ENCODE results near the gene CSNK1D. TPM values are rescaled to one million over a fixed set of nuclear protein-coding genes. Genes with fewer than 3 reads are reported as not detected.
A peak's percentile ranks its signal among the peaks of the same experiment; 100 is the strongest.

CSNK1D gene
- total RNA-seq, 1 donor: 57.0 TPM

DNA sequence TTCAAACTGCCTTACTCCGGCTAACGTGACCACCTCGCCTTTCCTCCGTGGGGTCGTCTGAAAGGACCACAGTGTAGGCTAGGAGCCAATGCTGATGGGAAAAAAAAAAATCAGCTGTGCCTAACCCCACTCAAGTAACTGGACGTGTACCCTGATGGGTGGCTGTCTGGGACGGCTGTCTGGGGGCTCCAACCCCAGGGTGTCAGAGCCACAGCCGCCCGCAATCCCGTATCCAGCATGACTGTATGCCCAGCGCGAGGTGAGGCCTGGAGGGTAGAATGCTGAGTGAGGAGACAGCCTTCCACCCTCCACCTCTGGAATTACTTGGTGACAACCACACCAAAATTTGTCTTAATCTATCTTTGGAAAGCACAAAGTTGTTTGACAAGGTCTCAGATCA lies 2.8 kb downstream of the CSNK1D start:
- no peak for DNase-seq (ENCODE audit: low read depth)
- TF ChIP-seq, protein P1, sequence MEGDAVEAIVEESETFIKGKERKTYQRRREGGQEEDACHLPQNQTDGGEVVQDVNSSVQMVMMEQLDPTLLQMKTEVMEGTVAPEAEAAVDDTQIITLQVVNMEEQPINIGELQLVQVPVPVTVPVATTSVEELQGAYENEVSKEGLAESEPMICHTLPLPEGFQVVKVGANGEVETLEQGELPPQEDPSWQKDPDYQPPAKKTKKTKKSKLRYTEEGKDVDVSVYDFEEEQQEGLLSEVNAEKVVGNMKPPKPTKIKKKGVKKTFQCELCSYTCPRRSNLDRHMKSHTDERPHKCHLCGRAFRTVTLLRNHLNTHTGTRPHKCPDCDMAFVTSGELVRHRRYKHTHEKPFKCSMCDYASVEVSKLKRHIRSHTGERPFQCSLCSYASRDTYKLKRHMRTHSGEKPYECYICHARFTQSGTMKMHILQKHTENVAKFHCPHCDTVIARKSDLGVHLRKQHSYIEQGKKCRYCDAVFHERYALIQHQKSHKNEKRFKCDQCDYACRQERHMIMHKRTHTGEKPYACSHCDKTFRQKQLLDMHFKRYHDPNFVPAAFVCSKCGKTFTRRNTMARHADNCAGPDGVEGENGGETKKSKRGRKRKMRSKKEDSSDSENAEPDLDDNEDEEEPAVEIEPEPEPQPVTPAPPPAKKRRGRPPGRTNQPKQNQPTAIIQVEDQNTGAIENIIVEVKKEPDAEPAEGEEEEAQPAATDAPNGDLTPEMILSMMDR (IDR thresholded peaks at IDR 0.05; ENCODE audit: insufficient read depth, low read depth, low read length): no peak
- H3K4me3 ChIP-seq (ENCODE audit: low read depth, low read length): peak overlapping the region; percentile 17

DNA sequence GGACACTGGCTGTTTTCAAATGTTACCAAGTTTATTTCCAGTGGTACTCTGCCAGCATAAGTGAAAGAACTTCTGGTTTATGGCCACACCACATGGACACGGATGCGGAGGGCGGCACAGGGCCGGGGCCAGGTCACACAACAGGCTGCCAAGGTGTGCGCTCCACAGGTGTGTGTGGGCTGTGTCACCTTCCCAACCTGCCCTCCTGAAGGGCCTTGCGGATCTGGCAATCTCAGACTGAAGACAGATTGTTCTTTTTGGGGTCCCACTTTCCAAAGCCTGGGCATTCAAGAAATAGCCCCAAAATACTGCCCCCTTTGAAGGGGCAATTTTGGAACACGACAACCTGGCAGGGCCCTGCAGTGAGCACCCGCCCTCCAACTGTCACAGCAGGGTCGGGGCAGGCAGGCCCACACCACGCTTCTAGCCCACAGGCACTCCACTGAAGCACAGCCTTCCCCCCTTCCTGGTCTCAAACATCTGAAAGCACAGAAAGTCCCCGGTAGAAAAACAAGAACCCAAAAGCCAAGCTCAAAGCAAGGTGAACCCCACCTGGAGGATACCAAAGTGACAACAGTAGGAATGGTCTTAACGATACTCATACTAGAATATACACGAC lies 3.5 kb downstream of the CSNK1D start:
- TF ChIP-seq, protein P1 (IDR thresholded peaks at IDR 0.05; ENCODE audit: insufficient read depth, low read depth, low read length): no peak
- DNase-seq (ENCODE audit: low read depth): no peak
- H3K4me3 ChIP-seq (ENCODE audit: low read depth, low read length): no peak overlapping the region

DNA sequence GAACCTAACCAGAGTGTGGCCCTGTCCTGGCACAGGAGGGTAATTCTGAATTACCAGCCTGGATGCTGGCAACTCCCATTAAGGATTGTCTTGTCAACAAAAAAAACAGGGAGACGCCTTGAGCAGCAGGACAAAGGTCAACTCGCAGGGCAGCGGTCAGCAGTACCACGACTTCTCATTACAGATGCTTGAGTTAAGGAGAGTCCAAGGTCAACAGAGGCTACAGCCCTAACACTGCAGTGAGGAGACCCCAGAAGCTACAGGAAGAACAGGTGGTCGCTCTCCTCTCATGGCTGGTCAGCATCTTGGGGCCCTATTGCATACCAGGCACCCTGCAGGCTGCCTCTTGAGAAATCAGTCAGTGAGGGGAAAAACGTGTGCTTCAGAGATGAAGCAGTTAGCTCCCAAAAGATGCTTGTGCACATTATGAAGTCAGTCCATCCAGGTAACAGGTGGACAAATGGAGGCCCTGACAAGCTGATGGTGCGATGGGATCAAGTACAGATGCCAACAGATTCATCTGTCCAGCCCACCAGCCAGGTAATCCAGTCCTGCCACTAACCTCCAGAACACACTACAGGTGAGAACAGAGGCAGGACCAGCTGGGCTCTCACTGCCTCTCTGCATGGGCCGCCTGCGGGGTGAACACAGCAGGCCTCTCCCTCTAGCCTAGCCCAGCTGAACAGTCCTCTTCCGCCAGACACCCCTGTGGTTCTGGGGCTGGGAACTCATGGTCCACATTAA lies 4.2 kb downstream of the CSNK1D start:
- TF ChIP-seq, protein P1 (IDR thresholded peaks at IDR 0.05; ENCODE audit: insufficient read depth, low read depth, low read length): no peak
- DNase-seq (ENCODE audit: low read depth): no peak
- no peak overlapping the region for H3K4me3 ChIP-seq (ENCODE audit: low read depth, low read length)

DNA sequence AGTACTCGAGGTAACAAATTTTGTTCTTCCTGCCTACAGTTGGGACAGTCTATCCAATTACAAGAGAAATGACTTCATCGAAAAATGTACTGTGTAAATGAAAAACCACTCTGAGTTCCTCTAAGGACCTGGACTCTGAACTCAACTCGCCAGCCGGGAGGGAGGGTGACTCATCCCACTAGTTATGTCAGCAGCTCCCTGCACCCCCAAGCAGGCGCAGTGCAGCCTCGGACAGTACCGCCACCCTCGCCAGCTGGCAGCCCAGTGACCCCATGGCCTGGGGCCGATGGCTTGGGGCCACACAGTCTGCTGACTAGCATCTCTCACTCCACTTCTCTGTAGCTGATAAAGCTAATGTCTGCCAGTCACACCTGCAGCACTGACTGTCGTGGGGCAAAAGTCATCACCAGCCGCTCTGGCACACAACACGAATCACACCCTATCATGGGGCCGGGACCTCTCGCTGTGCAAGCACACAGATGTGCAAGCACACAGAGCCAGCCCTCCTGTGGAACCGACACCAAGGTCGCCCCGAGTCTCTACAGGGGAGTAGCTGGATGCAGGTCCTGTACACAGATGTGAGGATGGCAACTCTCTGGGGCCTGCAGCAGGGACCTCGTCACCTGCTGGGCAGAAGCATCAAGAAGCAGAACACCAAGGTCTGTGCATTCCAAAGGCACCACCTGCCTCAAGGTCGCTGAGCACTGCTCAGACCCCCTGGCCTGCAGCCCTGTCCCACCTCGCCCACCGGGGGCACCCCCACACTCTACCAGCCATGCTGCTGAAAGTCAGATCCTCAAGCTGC lies 5.7 kb downstream of the CSNK1D start:
- peak overlapping the region; percentile 53 for H3K4me3 ChIP-seq (ENCODE audit: low read depth, low read length)
- DNase-seq (ENCODE audit: low read depth): peak; percentile 97
- TF ChIP-seq, protein P1 (IDR thresholded peaks at IDR 0.05; ENCODE audit: insufficient read depth, low read depth, low read length): no peak

DNA sequence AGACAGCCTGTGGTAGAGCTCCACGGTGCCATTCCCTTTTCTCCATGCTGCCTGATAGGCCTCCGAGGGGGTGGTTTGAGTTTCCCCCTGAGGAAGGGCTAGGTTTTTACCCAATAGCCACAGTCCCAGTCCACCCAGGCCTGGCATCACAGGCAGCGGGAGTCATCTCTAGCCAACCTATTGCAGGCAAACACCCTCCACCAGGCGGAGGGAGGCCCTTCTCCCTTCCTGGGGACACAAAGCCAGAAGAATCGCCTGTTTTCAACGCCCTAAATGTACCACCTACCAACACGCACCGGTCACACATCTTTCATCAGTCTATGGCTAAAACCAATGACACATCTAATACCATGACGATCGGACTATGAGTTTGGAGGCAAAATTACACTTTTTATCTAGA lies 7.4 kb downstream of the CSNK1D start:
- TF ChIP-seq, protein P1 (IDR thresholded peaks at IDR 0.05; ENCODE audit: insufficient read depth, low read depth, low read length): no peak
- DNase-seq (ENCODE audit: low read depth): no peak

DNA sequence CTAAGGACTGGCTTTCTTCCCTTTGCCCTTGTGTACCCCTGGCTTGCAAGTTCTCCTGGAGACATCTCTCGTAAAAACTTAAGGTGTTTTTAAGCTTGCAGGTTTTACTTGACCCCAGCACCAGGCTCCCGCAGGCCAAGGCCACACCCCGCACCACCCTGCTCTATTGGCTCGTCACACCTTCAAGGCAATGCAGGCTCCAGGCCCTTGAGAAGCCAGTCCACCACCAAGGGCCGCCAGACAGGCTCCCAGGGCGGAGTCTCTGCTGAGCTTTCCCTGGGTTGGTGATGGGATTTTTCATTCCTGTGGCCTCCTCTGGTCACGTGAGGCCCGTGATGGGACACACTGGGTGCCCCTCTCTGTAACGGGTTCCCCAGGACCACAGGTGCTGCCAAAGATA lies 9.9 kb downstream of the CSNK1D start:
- no peak for DNase-seq (ENCODE audit: low read depth)
- TF ChIP-seq, protein P1 (IDR thresholded peaks at IDR 0.05; ENCODE audit: insufficient read depth, low read depth, low read length): no peak
- H3K4me3 ChIP-seq (ENCODE audit: low read depth, low read length): no peak overlapping the region

More for the DNA sequence above, 7.4 kb downstream of the CSNK1D start:
- H3K4me3 ChIP-seq (ENCODE audit: low read depth, low read length): no peak overlapping the region
